HCT116 (cell line): ENCODE results near the gene TNRC6C. TPM values are rescaled to one million over a fixed set of nuclear protein-coding genes. Genes with fewer than 3 reads are reported as not detected.

Experiments used
- ATAC-seq: fragments of 200-7000 bp; cut with Tn5 transposase; 2 replicates; pipeline ENCODE4 v1.9.1; 2020; ENCODE audit warnings: mild to moderate bottlenecking, moderate library complexity
- BruUV-seq: library from RNA; stranded (reverse); fragments of 400-500 nt; replicated peaks from 2 replicates; lab custom pipeline; 2021; lab: Mats Ljungman, UMichigan
- CTCF ChIA-PET: fragments of 300-600 bp; sonication (Branson Sonifier 250); formaldehyde crosslinking; loops from one replicate; lab custom pipeline; 2021; ENCODE audit warnings: antibody characterized with exemption; lab: Charles Lee
- POLR2A ChIA-PET: fragments of 300-600, 350-600 bp; sonication (Branson Sonifier 250); formaldehyde crosslinking; loops from one replicate; lab custom pipeline; 2021; ENCODE audit warnings: antibody characterized with exemption; lab: Charles Lee
- RAD21 ChIA-PET, 2 experiments: fragments of 300-600 bp; sonication (Branson Sonifier 250); formaldehyde crosslinking; loops; one replicate each; lab custom pipeline; 2023; ENCODE audit warnings: low total read pairs in 2 of 2; ENCODE audit not compliant: uncharacterized antibody in 2 of 2, unreplicated experiment in 2 of 2, low non-redundant PET in 1 of 2; lab: Charles Lee
- DNase-seq: peaks from one replicate; pipeline ENCODE4 v3.0.0-alpha.2; 2010; ENCODE audit warnings: low read depth, low spot score
- H2AFZ ChIP-seq: fragments of 200-600 bp; shearing (Covaris generic), sonication (generic); 2 replicates; pipeline ENCODE4 v1.6.1; 2017; ENCODE audit warnings: low read depth, mixed run types, mixed read lengths, antibody characterized with exemption, low read length; ENCODE audit not compliant: poor library complexity, severe bottlenecking
- H3K27ac ChIP-seq: 2 replicates; pipeline ENCODE4 v1.5.1; 2012; ENCODE audit warnings: low read depth, low read length
- H3K27me3 ChIP-seq: fragments of 200-600 bp; sonication (generic); 2 replicates; pipeline ENCODE4 v1.6.1; 2016; ENCODE audit warnings: mixed run types, low read length, mixed read lengths; ENCODE audit not compliant: insufficient read depth
- H3K36me3 ChIP-seq, 2 experiments: fragments of 200-500 bp in 1 of 2; fragments of 200-600 bp in 1 of 2; sonication (Bioruptor generic) in 1 of 2; sonication (generic) in 1 of 2; 2 replicates each; pipeline versions ENCODE4 v1.5.1 to v1.6.1; 2014 to 2016; ENCODE audit warnings: low read length in 2 of 2, inconsistent platforms in 1 of 2, mixed read lengths in 1 of 2, mixed run types in 1 of 2; ENCODE audit not compliant: insufficient read depth in 2 of 2, control insufficient read depth in 1 of 2
- H3K4me1 ChIP-seq, 2 experiments: fragments of 200-600 bp in 1 of 2; sonication (generic) in 1 of 2; 2 replicates each; pipeline versions ENCODE4 v1.5.1 to v1.6.1; 2012 to 2017; ENCODE audit warnings: low read length in 2 of 2, inconsistent platforms in 1 of 2, mild to moderate bottlenecking in 1 of 2, mixed read lengths in 1 of 2, mixed run types in 1 of 2, moderate library complexity in 1 of 2; ENCODE audit not compliant: insufficient read depth in 2 of 2, control insufficient read depth in 1 of 2
- H3K4me2 ChIP-seq: fragments of 200-600 bp; sonication (generic); 2 replicates; pipeline ENCODE4 v1.6.1; 2017; ENCODE audit warnings: mixed run types, low read length, mixed read lengths
- H3K4me3 ChIP-seq, 2 experiments: fragments of 200-600 bp in 1 of 2; sonication (generic) in 1 of 2; replicated peaks in 1 of 2; 2 replicates each; pipeline ENCODE4 v1.5.1; 2011 to 2016; ENCODE audit warnings: low read length in 2 of 2, control low read depth in 1 of 2, low read depth in 1 of 2, mild to moderate bottlenecking in 1 of 2, mixed read lengths in 1 of 2, mixed run types in 1 of 2
- H3K79me2 ChIP-seq: fragments of 200-600 bp; sonication (generic); 2 replicates; pipeline ENCODE4 v1.6.1; 2017; ENCODE audit warnings: mild to moderate bottlenecking, mixed run types, low read length, moderate library complexity, mixed read lengths; ENCODE audit not compliant: insufficient read depth
- H3K9ac ChIP-seq: fragments of 200-600 bp; sonication (generic); 2 replicates; pipeline ENCODE4 v1.6.1; 2016; ENCODE audit warnings: low read length, mixed read lengths
- H3K9me2 ChIP-seq: fragments of 200-600 bp; sonication (generic), shearing (Covaris generic); 2 replicates; pipeline ENCODE4 v1.6.1; 2017; ENCODE audit warnings: mixed run types, mild to moderate bottlenecking, moderate library complexity; ENCODE audit not compliant: insufficient read depth
- H3K9me3 ChIP-seq, 2 experiments: fragments of 200-500 bp in 1 of 2; fragments of 200-600 bp in 1 of 2; sonication (Bioruptor generic) in 1 of 2; sonication (generic) in 1 of 2; 2 replicates each; pipeline ENCODE4 v1.6.1; 2014 to 2017; ENCODE audit warnings: low read length in 2 of 2, mixed read lengths in 2 of 2, inconsistent platforms in 1 of 2, low read depth in 1 of 2, mild to moderate bottlenecking in 1 of 2, mixed run types in 1 of 2, moderate library complexity in 1 of 2; ENCODE audit not compliant: control insufficient read depth in 1 of 2, insufficient read depth in 1 of 2
- H4K20me1 ChIP-seq: fragments of 200-600 bp; sonication (generic), shearing (Covaris generic); 2 replicates; pipeline ENCODE4 v1.6.1; 2017; ENCODE audit warnings: mixed run types, mild to moderate bottlenecking, moderate library complexity; ENCODE audit not compliant: insufficient read depth
- ATF3 ChIP-seq: IDR thresholded peaks from 2 replicates; pipeline ENCODE4 v1.6.1; 2012
- CBX3 ChIP-seq: IDR thresholded peaks from 2 replicates; pipeline ENCODE4 v1.6.1; 2012; ENCODE audit warnings: low read depth
- CEBPB ChIP-seq: IDR thresholded peaks from 2 replicates; pipeline ENCODE4 v1.6.1; 2012; ENCODE audit warnings: low read depth
- CTCF ChIP-seq, 3 experiments: fragments of 200-600 bp in 1 of 3; sonication (generic) in 1 of 3; IDR thresholded peaks in 2 of 3; conservative IDR thresholded peaks in 1 of 3; 2 replicates each; pipeline ENCODE4 v1.5.1; 2012 to 2017; ENCODE audit warnings: low read depth in 2 of 3, low read length in 2 of 3, antibody characterized with exemption in 1 of 3, borderline replicate concordance in 1 of 3, control low read depth in 1 of 3, mild to moderate bottlenecking in 1 of 3, mixed read lengths in 1 of 3, mixed run types in 1 of 3, moderate library complexity in 1 of 3; ENCODE audit not compliant: insufficient read depth in 1 of 3
- EGR1 ChIP-seq: IDR thresholded peaks from 2 replicates; pipeline ENCODE4 v1.6.1; 2012; ENCODE audit warnings: low read depth
- EZH2 ChIP-seq: fragments of 200-600 bp; sonication (generic); IDR thresholded peaks from 2 replicates; pipeline ENCODE4 v1.6.1; 2017; ENCODE audit warnings: antibody characterized with exemption, mixed run types
- EZH2phosphoT487 ChIP-seq: fragments of 200-600 bp; IDR thresholded peaks from 2 replicates; pipeline ENCODE4 v1.6.1; 2018; ENCODE audit warnings: antibody characterized with exemption, borderline replicate concordance
- JUND ChIP-seq: IDR thresholded peaks from 2 replicates; pipeline ENCODE4 v1.6.1; 2012
- MAX ChIP-seq: IDR thresholded peaks from 2 replicates; pipeline ENCODE4 v1.6.1; 2012
- RAD21 ChIP-seq: IDR thresholded peaks from 2 replicates; pipeline ENCODE4 v1.6.1; 2012; ENCODE audit warnings: low read depth, mild to moderate bottlenecking
- SIN3A ChIP-seq: IDR thresholded peaks from 2 replicates; pipeline ENCODE4 v1.6.1; 2012; ENCODE audit warnings: low read depth
- SRF ChIP-seq: IDR thresholded peaks from 2 replicates; pipeline ENCODE4 v1.6.1; 2012; ENCODE audit warnings: low read depth
- ZFX ChIP-seq: fragments of 450-650 bp; IDR thresholded peaks from 2 replicates; pipeline ENCODE4 v1.6.1; 2017
- intact Hi-C: fragments of 100-400 bp; cut with micrococcal nuclease; formaldehyde crosslinking; loops from 2 replicates; pipeline ENCODE4 v1.10.0; 2022
- total RNA-seq: library from RNA; stranded (reverse); gene quantifications from one replicate; pipeline ENCODE4 v1.2.1, GENCODE V29; 2021; ENCODE audit not compliant: unreplicated experiment

The TNRC6C gene
- total RNA-seq, 1 experiment from 2014 or later: 23.4 TPM

GRCh38 chr17:78000341-78000740 is 41.8 kb downstream of the TNRC6C start:
- ATAC-seq (no peak), DNase-seq (no peak)
- no peak overlapping the region for H3K27ac ChIP-seq
- no peak overlapping the region for H3K9ac ChIP-seq
- no peak for TF ChIP-seq ATF3
- no peak for TF ChIP-seq EZH2
- TF ChIP-seq EGR1: no peak
- no peak for TF ChIP-seq EZH2phosphoT487
- no peak for TF ChIP-seq SIN3A
- no peak for TF ChIP-seq RAD21
- no peak for TF ChIP-seq CEBPB
- no peak for TF ChIP-seq SRF
- TF ChIP-seq JUND: no peak
- no peak overlapping the region for H2AFZ ChIP-seq
- H3K4me1 ChIP-seq: peaks cover 0 to 8% of the 10 kb centered on the region in 2 experiments; a peak in 1 of 4 replicates
- CTCF ChIA-PET: no interaction called here
- no peaks in the 10 kb centered on the region for H4K20me1 ChIP-seq
- BruUV-seq: no TSS peak
- no peaks in the 10 kb centered on the region for H3K9me3 ChIP-seq
- RAD21 ChIA-PET: no interaction called here
- intact Hi-C loops: no loop called here
- H3K4me2 ChIP-seq: no peak overlapping the region
- no peak overlapping the region for H3K4me3 ChIP-seq
- POLR2A ChIA-PET: no interaction called here
- no peaks in the 10 kb centered on the region for H3K79me2 ChIP-seq
- H3K36me3 ChIP-seq: no peaks in the 10 kb centered on the region
- no peaks in the 10 kb centered on the region for H3K9me2 ChIP-seq
- no peaks in the 10 kb centered on the region for H3K27me3 ChIP-seq

- BruUV-seq: no TSS peak
- ATAC-seq (no peak), DNase-seq (no peak)
- Histone ChIP-seq H2AFZ (no peak overlapping the region), H3K79me2 (no peaks in the 10 kb centered on the region), H3K9ac (no peak overlapping the region), H4K20me1 (no peaks in the 10 kb centered on the region), H3K36me3 (no peaks in the 10 kb centered on the region), H3K27ac (no peak overlapping the region), H3K27me3 (no peaks in the 10 kb centered on the region), H3K9me3 (no peaks in the 10 kb centered on the region), H3K4me3 (no peak overlapping the region), H3K4me1 (peaks cover 0 to 8% of the 10 kb centered on the region in 2 experiments; a peak in 1 of 4 replicates), H3K9me2 (no peaks in the 10 kb centered on the region), H3K4me2 (no peak overlapping the region)
- RAD21 ChIA-PET: no interaction called here
- CTCF ChIA-PET: interaction anchor here (0.9 kb wide), 1 partner anchor 12 kb away, joined by 3 read pairs; no protein-coding TSS in a partner anchor
- TF ChIP-seq SRF (no peak), CBX3 (no peak), JUND (no peak), MAX (no peak), CEBPB (no peak), CTCF (IDR thresholded peaks at IDR 0.05 in 2 of 3, conservative IDR thresholded peaks at IDR 0.05 in 1 of 3; ENCODE audit: borderline replicate concordance in 1 of 3, insufficient read depth in 1 of 3, low read depth in 2 of 3, low read length in 2 of 3) (no peak), SIN3A (no peak), ZFX (no peak)
- intact Hi-C loops: no loop called here
- POLR2A ChIA-PET: no interaction called here
Measured at GRCh38 chr17:78001182-78001581, 42.7 kb downstream of the TNRC6C start.
